SH-SY5Y (cell line): ENCODE measurements around the gene TBC1D16.

Source experiments
- GATA2 ChIP-seq: IDR thresholded peaks from 2 replicates; pipeline ENCODE4 v1.6.1; 2011; ENCODE audit warnings: mild to moderate bottlenecking, low read depth, low read length
- GATA3 ChIP-seq: IDR thresholded peaks from 2 replicates; pipeline ENCODE4 v1.6.1; 2011; ENCODE audit warnings: low read depth, mild to moderate bottlenecking, low read length, moderate library complexity

DNA sequence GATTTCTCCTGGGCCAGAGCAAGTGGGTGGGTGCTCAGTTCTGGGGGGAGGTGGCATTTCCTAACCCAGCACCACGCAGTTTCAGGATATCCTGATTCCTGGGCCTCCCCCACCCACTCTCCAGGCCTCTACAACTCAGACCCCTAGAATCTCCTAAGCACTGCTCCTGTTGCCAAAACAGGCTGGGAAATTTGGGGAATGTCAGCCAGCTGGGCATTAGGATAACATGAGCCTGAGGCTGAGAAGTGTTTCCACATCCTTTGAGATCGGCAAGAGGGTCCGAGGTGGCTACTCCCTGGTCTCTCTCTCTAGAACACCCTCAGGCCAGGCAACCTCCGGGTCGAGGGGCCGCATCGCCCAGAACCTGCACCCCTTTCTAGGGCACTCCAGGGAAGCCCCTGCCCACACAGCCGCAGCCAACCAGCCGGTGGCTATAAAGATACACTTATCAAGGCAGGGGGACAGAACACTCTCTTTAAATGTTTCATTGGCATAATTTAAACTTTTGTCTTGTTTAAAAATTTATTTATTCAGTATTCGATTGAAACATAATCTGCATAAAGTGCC is 23.6 kb downstream of the TBC1D16 start:
- TF ChIP-seq GATA2 (no peak), GATA3 (no peak)
